GM18502 (cell line): ENCODE results near the gene DRGX.

Experiments
- ATAC-seq: cut with Tn5 transposase; IDR thresholded peaks from one replicate; pipeline ENCODE4 v1.9.1; 2021; ENCODE audit warnings: mild to moderate bottlenecking; ENCODE audit not compliant: unreplicated experiment, poor library complexity

DRGX gene

GRCh38 chr10:49364051-49364450 is 31.8 kb downstream of the DRGX start:
- no peak for ATAC-seq

- ATAC-seq: no peak
These were observed 32.4 kb downstream of the DRGX start for GRCh38 chr10:49363309-49364031.

GRCh38 chr10:49362596-49363260 is 33.2 kb downstream of the DRGX start:
- peak; percentile 91 for ATAC-seq

- no peak for ATAC-seq
These were observed 33.9 kb downstream of the DRGX start for GRCh38 chr10:49361735-49362568.

- no peak for ATAC-seq
These were observed 34.7 kb downstream of the DRGX start for GRCh38 chr10:49361178-49361554.

GRCh38 chr10:49360271-49361177 is 35.4 kb downstream of the DRGX start:
- ATAC-seq: no peak

GRCh38 chr10:49359349-49360270 is 36.3 kb downstream of the DRGX start:
- no peak for ATAC-seq

GRCh38 chr10:49357910-49358309 is 38.0 kb downstream of the DRGX start:
- ATAC-seq: no peak

GRCh38 chr10:49356944-49357343 is 38.9 kb downstream of the DRGX start:
- ATAC-seq: peak; percentile 63

GRCh38 chr10:49356181-49356580 is 39.7 kb downstream of the DRGX start:
- ATAC-seq: no peak

GRCh38 chr10:49355221-49355620 is 40.7 kb downstream of the DRGX start:
- ATAC-seq: no peak

- no peak for ATAC-seq
These were observed 41.3 kb downstream of the DRGX start for GRCh38 chr10:49354593-49354992.

GRCh38 chr10:49353895-49354566 is 41.9 kb downstream of the DRGX start:
- no peak for ATAC-seq

- ATAC-seq: no peak
These were observed 42.6 kb downstream of the DRGX start for GRCh38 chr10:49353026-49353894.

- no peak for ATAC-seq
These were observed 43.6 kb downstream of the DRGX start for GRCh38 chr10:49352323-49352722.

GRCh38 chr10:49351669-49352068 is 44.2 kb downstream of the DRGX start:
- no peak for ATAC-seq

- no peak for ATAC-seq
These were observed 44.9 kb downstream of the DRGX start for GRCh38 chr10:49350846-49351532.
